Thymus (tissue), 11 donors: ENCODE results near the gene WFS1. TPM values are rescaled to one million over a fixed set of nuclear protein-coding genes. Genes with fewer than 3 reads are reported as not detected.

ENCODE experiments used
- DNase-seq, 9 donors: peaks; one replicate each; pipeline ENCODE4 v3.0.0-alpha.2; 2013; ENCODE audit warnings: low spot score in 9 of 9, low read depth in 6 of 9, missing footprints in 1 of 9
- H3K27ac ChIP-seq, 2 donors: one replicate each; pipeline ENCODE4 v1.5.1; 2013; ENCODE audit warnings: control low read depth in 1 of 2, low read depth in 1 of 2, low read length in 1 of 2, mild to moderate bottlenecking in 1 of 2, moderate library complexity in 1 of 2
- H3K27me3 ChIP-seq, 2 donors: one replicate each; pipeline ENCODE4 v1.5.1; 2013; ENCODE audit warnings: low read length in 1 of 2; ENCODE audit not compliant: control insufficient read depth in 2 of 2, insufficient read depth in 1 of 2
- H3K36me3 ChIP-seq, 2 donors: one replicate each; pipeline ENCODE4 v1.5.1; 2013; ENCODE audit warnings: low read length in 1 of 2, mild to moderate bottlenecking in 1 of 2, moderate library complexity in 1 of 2; ENCODE audit not compliant: control insufficient read depth in 2 of 2, insufficient read depth in 2 of 2
- H3K4me1 ChIP-seq, 2 donors: one replicate each; pipeline ENCODE4 v1.5.1; 2013; ENCODE audit warnings: low read length in 2 of 2; ENCODE audit not compliant: control insufficient read depth in 2 of 2, insufficient read depth in 2 of 2
- H3K4me3 ChIP-seq, 2 donors: one replicate each; pipeline ENCODE4 v1.5.1; 2013; ENCODE audit warnings: low read length in 2 of 2, control low read depth in 1 of 2, mild to moderate bottlenecking in 1 of 2
- H3K9me3 ChIP-seq, 2 donors: one replicate each; pipeline ENCODE4 v1.5.1; 2013; ENCODE audit warnings: low read length in 1 of 2, mild to moderate bottlenecking in 1 of 2; ENCODE audit not compliant: control insufficient read depth in 2 of 2, insufficient read depth in 1 of 2
- WGBS: extraction: QIAGEN DNeasy Blood & Tissue Kit; methylation state at CpG from one replicate; pipeline ENCODE4 v1.1.7; 2013; 5-methylcytosine and 5-hydroxymethylcytosine counted together
- polyA plus RNA-seq: library from polyadenylated mRNA; stranded (reverse); fragments of 200-250 nt; gene quantifications from one replicate; pipeline ENCODE4 v1.2.3, GENCODE V29; 2013
- total RNA-seq: library from RNA; stranded (reverse); fragments of 120-200 nt; gene quantifications from one replicate; pipeline ENCODE4 v1.2.4, GENCODE V29; 2013
- donor health status: healthy.

WFS1 gene
- total and polyA plus RNA-seq, 2 donors, result 1.5 to 5.1 TPM

DNA sequence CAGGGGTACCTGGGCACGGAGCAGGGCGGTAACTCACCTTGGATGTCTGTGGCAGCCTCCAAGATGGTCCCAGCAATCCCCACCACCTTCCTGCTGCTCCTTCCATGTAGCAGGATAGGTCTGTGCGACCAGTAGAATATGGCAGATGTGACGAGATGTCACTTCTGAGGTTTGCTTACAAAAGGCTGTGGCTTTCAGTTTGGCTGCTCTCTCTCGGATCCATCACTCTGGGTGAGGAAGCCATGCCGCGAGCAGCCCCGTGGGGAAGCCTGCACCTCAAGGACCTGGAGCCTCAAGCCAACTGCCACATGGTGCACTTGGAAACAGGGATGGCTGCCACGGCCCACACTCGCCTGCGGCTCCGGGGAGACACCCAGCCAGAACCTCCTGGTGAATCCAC is 37.6 kb downstream of the WFS1 start:
- Histone ChIP-seq H3K4me3 (no peak overlapping the region), H3K36me3 (no peaks in the 10 kb centered on the region), H3K27ac (no peak overlapping the region), H3K4me1 (no peaks in the 10 kb centered on the region), H3K9me3 (peaks cover 0 to 2% of the 10 kb centered on the region in 2 donors), H3K27me3 (peaks cover 12 to 49% of the 10 kb centered on the region in 2 donors)
- WGBS, result 53% methylated on average over 12 of the region's 12 CpGs
- no peak for DNase-seq

DNA sequence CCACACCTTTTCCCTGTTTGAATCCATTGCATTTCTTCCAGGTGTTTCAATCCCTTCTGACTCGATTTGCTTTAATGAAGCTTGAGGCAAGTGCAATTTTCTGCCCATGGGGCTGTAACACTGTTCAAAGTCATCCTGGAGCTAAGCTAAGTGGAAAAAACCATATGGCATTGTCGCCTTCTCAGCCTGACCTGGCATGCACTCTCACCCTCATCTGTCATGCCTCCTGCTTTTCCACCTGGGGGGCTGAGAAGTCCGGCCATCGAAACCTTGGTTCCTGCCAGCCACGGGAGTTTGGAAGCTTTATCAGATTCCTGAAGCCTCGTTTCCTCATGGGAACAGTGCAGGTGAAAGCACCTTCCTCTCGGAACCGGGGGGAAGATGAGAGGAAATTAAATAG is 38.2 kb downstream of the WFS1 start:
- Histone ChIP-seq H3K4me1 (no peaks in the 10 kb centered on the region), H3K27me3 (peaks cover 12 to 49% of the 10 kb centered on the region in 2 donors), H3K9me3 (peaks cover 0 to 2% of the 10 kb centered on the region in 2 donors), H3K4me3 (no peak overlapping the region), H3K36me3 (no peaks in the 10 kb centered on the region), H3K27ac (no peak overlapping the region)
- WGBS, result 92% methylated on average over 8 of the region's 8 CpGs
- no peak for DNase-seq

DNA sequence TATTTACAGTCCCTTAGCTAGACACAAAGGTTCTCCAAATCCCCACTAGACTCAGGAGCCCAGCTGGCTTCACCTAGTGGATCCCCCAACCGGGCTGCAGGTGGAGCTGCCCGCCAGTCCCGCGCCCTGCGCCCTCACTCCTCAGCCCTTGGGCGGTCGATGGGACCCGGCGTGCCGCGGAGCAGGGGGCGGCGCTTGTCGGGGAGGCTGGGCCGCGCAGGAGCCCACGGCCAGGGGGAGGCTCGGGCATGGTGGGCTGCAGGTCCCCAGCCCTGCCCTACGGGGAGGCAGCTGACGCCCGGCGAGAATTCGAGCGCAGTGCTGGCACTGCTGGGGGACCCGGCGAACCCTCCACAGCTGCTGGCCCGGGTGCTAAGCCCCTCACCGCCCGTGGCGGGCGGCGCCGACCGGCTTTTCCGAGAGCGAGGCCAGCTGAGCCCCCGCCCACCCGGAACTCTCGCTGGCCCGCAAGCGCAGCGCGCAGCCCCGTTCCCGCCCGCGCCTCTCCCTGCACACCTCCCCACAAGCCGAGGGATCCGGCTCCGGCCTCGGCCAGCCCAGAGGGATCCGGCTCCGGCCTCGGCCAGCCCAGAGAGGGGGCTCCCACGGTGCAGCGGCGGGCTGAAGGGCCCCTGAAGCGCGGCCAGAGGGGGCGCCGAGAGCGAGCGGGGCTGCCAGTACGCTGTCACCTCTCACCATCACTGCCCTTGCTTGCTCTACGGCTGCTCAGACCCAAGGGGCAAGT is 39.4 kb downstream of the WFS1 start:
- Histone ChIP-seq H3K4me3 (peak overlapping the region in 1 of 2 donors; percentile 51), H3K27ac (no peak overlapping the region)
- WGBS, result 5% methylated on average over 65 of the region's 65 CpGs

DNA sequence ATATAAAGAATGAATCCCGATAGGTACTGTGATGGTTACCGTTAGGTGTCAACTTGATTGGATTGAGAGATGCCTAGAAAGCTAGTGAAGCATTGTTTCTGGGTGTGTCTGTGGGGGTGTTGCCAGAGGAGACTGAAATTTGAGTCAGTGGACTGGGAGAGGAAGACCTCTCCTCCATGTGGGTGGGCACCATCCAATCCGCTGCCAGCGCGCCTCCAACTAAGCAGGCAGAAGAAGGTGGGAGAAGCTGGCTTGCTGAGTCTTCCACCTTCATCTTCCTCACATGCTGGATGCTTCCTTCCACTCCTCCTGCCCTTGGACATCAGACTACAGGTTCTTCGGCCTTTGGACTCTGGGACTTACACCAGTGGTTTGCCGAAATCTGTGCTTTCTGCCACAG is 40.1 kb downstream of the WFS1 start:
- H3K9me3 ChIP-seq, result peaks cover 0 to 2% of the 10 kb centered on the region in 2 donors
- H3K36me3 ChIP-seq, result no peaks in the 10 kb centered on the region
- H3K27me3 ChIP-seq, result peaks cover 12 to 49% of the 10 kb centered on the region in 2 donors
- no peak for DNase-seq
- 81% methylated on average over 7 of the region's 7 CpGs for WGBS
- H3K4me3 ChIP-seq, result no peak overlapping the region
- H3K4me1 ChIP-seq, result no peaks in the 10 kb centered on the region
- H3K27ac ChIP-seq, result no peak overlapping the region

More for the DNA sequence above, 39.4 kb downstream of the WFS1 start:
- H3K27me3 ChIP-seq, result peaks cover 12 to 49% of the 10 kb centered on the region in 2 donors
- H3K4me1 ChIP-seq, result no peaks in the 10 kb centered on the region
- peaks cover 0 to 2% of the 10 kb centered on the region in 2 donors for H3K9me3 ChIP-seq
- DNase-seq, result peak in 1 of 9 donors; percentile 18
- no peaks in the 10 kb centered on the region for H3K36me3 ChIP-seq

DNA sequence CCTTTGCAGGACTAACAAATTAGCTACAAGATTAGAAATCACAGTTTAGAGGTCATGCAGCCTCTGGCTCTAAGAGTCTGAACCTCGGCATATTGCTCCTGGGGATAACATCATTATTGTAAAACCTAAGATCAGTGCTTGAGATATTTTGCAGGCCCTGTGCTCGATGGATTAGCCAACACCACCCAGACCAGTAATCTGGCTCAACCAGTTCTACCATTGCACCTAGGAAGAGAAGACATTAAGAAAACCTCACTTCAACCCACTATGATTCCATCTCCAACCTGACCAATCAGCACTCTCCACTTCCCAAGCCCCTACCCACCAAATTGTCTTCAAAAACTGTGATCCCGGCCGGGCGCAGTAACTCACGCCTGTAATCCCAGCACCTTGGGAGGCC is 43.6 kb downstream of the WFS1 start:
- WGBS, result 94% methylated on average over 6 of the region's 6 CpGs
- Histone ChIP-seq H3K4me3 (no peak overlapping the region), H3K4me1 (no peaks in the 10 kb centered on the region), H3K27ac (no peak overlapping the region), H3K27me3 (peaks cover 12 to 25% of the 10 kb centered on the region in 2 donors), H3K36me3 (no peaks in the 10 kb centered on the region), H3K9me3 (peaks cover 0 to 2% of the 10 kb centered on the region in 2 donors)
- DNase-seq, result no peak

DNA sequence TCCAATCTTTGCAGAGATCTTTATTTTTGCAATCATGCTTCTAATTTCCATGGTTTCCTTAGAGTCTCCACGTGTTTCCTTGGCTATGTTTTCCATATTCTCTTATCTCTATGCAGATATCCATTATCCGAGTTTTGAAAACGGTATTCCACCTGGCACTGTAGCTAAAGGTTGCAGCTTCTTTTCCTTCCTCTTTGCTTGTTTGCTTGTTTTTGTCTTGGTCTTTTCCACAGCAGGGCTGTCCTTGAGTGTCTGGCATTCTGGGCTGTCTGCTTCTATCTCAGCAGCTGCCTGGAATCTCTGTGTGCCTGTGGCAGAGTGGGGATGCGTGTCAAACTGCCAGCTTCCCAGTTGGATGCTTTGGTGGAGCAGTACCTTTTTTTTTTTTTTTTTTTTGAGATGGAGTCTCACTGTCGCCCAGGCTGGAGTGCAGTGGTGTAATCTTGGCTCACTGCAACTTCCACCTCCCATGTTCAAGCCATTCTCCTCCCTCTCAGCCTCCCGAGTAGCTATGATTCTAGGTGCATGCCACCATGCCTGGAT is 46.9 kb downstream of the WFS1 start:
- no peaks in the 10 kb centered on the region for H3K4me1 ChIP-seq
- no peaks in the 10 kb centered on the region for H3K27me3 ChIP-seq
- 70% methylated on average over 6 of the region's 6 CpGs for WGBS
- H3K27ac ChIP-seq, result no peak overlapping the region
- DNase-seq, result no peak
- no peaks in the 10 kb centered on the region for H3K9me3 ChIP-seq
- H3K4me3 ChIP-seq, result no peak overlapping the region
- no peaks in the 10 kb centered on the region for H3K36me3 ChIP-seq

DNA sequence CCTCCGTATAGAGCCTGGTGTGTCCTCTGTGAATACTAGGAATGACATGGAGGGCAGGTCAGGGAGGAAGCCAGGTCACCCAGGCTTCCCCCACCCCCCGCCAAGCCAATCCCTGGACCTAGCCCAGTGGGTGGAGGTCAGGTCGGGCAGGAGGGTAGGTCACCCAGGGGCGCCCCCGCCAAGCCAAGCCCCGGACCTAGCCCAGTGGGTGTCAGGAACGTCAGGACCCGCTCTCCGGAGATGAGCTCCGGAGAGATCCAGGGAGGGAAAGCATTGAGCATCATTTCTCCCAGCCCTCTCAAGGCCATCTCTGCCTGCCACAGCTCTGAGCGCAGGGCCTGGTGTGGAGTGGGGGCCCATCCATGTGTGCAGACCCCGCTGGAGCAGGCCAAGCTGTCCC is 48.6 kb downstream of the WFS1 start:
- 88% methylated on average over 12 of the region's 12 CpGs for WGBS
- Histone ChIP-seq H3K27ac (no peak overlapping the region), H3K27me3 (peaks cover 0 to 2% of the 10 kb centered on the region in 2 donors), H3K4me3 (no peak overlapping the region), H3K36me3 (no peaks in the 10 kb centered on the region), H3K9me3 (no peaks in the 10 kb centered on the region), H3K4me1 (no peaks in the 10 kb centered on the region)
- no peak for DNase-seq

DNA sequence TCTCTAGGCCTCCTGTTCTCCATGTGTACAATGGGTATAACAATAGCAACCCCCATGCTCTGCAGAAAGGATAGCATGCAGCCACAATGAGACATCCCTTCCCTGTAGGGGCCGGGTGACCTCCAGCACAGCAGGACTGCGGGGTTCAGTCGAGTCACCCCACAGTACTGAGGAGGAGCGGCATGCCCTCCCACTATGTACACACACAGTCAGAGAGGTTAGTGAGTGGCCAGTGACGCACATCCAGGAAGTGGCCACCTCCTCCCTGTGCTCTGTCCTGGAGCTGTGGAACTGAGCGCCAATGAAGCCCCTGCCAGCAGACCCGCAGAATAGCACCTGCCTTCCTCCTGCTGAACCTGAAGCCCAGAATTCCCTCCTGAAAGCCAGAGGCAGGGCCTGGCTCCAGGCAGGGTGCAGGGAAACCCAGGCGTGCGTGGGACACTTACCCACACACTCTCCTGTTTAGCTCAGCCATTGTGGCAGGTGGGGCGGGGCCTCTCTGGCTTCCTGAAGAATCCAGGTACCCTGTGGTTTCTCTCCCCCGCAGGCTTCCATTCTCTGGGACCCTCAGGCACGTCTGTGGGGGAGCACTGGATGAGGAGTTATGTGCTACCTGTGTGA is 50.0 kb downstream of the WFS1 start:
- Histone ChIP-seq H3K27ac (no peak overlapping the region), H3K9me3 (no peaks in the 10 kb centered on the region), H3K27me3 (peaks cover 2 to 7% of the 10 kb centered on the region in 2 donors), H3K36me3 (no peaks in the 10 kb centered on the region), H3K4me1 (no peaks in the 10 kb centered on the region), H3K4me3 (no peak overlapping the region)
- WGBS, result 85% methylated on average over 12 of the region's 12 CpGs
- DNase-seq, result no peak

DNA sequence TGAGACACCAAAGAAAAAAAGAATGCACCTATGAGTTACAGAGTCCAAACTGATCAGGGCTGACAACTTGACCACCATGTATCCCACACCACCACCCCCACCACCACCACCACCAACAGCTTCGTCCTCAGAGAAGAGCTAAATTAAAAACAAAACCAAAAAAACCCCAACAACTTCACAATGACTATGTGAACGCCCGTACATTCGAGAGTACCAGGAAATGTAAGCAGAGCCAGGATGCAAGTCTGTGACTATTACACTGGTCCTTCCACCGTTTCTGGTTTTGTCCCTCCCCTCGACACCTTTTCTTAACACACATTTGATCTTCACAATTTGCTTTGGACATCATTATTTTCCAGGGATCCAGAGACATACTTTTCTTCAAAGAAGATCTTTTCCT is 51.0 kb downstream of the WFS1 start:
- Histone ChIP-seq H3K4me3 (no peak overlapping the region), H3K36me3 (no peaks in the 10 kb centered on the region), H3K4me1 (no peaks in the 10 kb centered on the region), H3K9me3 (no peaks in the 10 kb centered on the region), H3K27me3 (peaks cover 4 to 17% of the 10 kb centered on the region in 2 donors), H3K27ac (no peak overlapping the region)
- WGBS, result 73% methylated on average over 6 of the region's 6 CpGs
- DNase-seq, result no peak
